Erythroblast (primary cell): ENCODE measurements around the gene ACTN1.

ENCODE experiments used
- GATA1 ChIP-seq: IDR thresholded peaks from 2 replicates; pipeline ENCODE4 v1.6.1; 2011; ENCODE audit warnings: low read depth, mild to moderate bottlenecking, control low read depth, low read length, moderate library complexity
- POLR2A ChIP-seq: IDR thresholded peaks from 2 replicates; pipeline ENCODE4 v1.6.1; 2011; ENCODE audit warnings: mild to moderate bottlenecking, low read length

DNA sequence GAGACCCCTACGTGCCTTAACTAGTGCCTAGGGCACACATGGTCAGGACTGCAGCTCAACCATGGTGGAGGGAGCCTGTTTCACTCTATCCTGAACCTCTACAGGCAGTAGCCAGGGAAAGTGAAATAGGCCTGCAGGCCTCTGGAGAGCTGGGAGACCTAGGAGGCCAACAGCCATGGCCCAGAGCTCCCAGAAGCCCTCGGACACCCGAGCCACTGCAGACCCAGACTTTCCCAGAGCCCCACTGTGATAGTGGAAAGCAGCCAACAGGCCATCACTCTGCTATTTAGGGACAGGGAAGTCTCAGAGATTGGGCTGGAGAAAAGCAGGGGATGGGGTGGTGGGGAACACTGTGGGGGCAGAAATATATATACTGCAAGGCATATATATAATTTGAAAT lies 129.7 kb downstream of the ACTN1 start:
- TF ChIP-seq POLR2A, result no peak
- no peak for TF ChIP-seq GATA1
